Transverse colon (tissue), 4 donors: ENCODE data around the gene CENPB. TPM values are rescaled to one million over a fixed set of nuclear protein-coding genes. Genes with fewer than 3 reads are reported as not detected.

Source experiments
- DNase-seq: peaks from one replicate; pipeline ENCODE4 v3.0.0-alpha.2; 2019
- H3K27ac ChIP-seq, 4 donors: fragments of 200-600 bp; sonication (generic); 2 replicates each; pipeline ENCODE4 v1.5.1; 2016 to 2018; ENCODE audit warnings: inconsistent platforms in 4 of 4
- H3K27me3 ChIP-seq: fragments of 200-600 bp; sonication (generic); 2 replicates; pipeline ENCODE4 v1.5.1; 2017; ENCODE audit warnings: inconsistent platforms
- H3K36me3 ChIP-seq, 4 donors: fragments of 200-600 bp; sonication (generic); 2 replicates each; pipeline ENCODE4 v1.5.1; 2017 to 2019; ENCODE audit warnings: inconsistent platforms in 4 of 4
- H3K4me1 ChIP-seq, 4 donors: fragments of 200-600 bp; sonication (generic); 2 replicates each; pipeline ENCODE4 v1.5.1; 2017 to 2020; ENCODE audit warnings: inconsistent platforms in 4 of 4
- H3K4me3 ChIP-seq, 4 donors: fragments of 200-600 bp; sonication (generic); 1 replicate in 1 of 4; 2 replicates in 3 of 4; pipeline versions ENCODE4 v1.5.1 to v1.6.1; 2017 to 2019; ENCODE audit warnings: inconsistent platforms in 4 of 4
- H3K9me3 ChIP-seq, 2 donors: fragments of 200-600 bp; sonication (generic); 2 replicates each; pipeline ENCODE4 v1.5.1; 2017 to 2019; ENCODE audit warnings: inconsistent platforms in 2 of 2
- EP300 ChIP-seq: sonication (generic); formaldehyde crosslinking; IDR thresholded peaks from one replicate; pipeline ENCODE4 v1.6.1; 2017; ENCODE audit warnings: antibody characterized with exemption, low read depth
- POLR2A ChIP-seq: fragments of 450-650 bp; IDR thresholded peaks from one replicate; pipeline ENCODE4 v1.6.1; 2016; ENCODE audit warnings: antibody characterized with exemption, mild to moderate bottlenecking, moderate library complexity
- POLR2AphosphoS5 ChIP-seq, 3 donors: sonication (generic); formaldehyde crosslinking; IDR thresholded peaks; one replicate each; pipeline ENCODE4 v1.6.1; 2016; ENCODE audit warnings: antibody characterized with exemption in 3 of 3
- WGBS, 2 donors: methylation state at CpG; one replicate each; pipeline ENCODE4 v1.1.5; 2018; ENCODE audit warnings: low coverage in 1 of 2; 5-methylcytosine and 5-hydroxymethylcytosine counted together
- in situ Hi-C, 4 donors: fragments of 200-750 bp; cut with MboI; loops; one replicate each; pipeline versions ENCODE4 v1.15.0 to v1.15.1; 2017; ENCODE audit warnings: low sequenced_read_pairs in 3 of 4, low pct_ligation_motif_present in 1 of 4, low pct_unique_long_range_greater_than_20kb in 1 of 4
- intact Hi-C: fragments of 100-400 bp; cut with DNase I; formaldehyde crosslinking; loops from one replicate; pipeline ENCODE4 v1.15.1; 2023; ENCODE audit warnings: low total_unique reads
- total RNA-seq, 4 donors: library from RNA; depleted of rRNA; stranded (reverse); fragments of >200 nt; gene quantifications; one replicate each; pipeline ENCODE4 v1.1.0, GENCODE V29; 2016
- TF ChIP-seq, protein P1 (sequence below), 5 experiments: fragments of 200-600 bp in 3 of 5; fragments of 450-650 bp in 2 of 5; sonication (generic) in 3 of 5; IDR thresholded peaks; 1 replicate in 2 of 5; 2 replicates in 3 of 5; pipeline ENCODE4 v1.5.1; 2016 to 2017; ENCODE audit warnings: antibody characterized with exemption in 5 of 5, inconsistent platforms in 3 of 5, mild to moderate bottlenecking in 2 of 5, moderate library complexity in 1 of 5

The CENPB gene
- total RNA-seq, 4 donors from 2014 or later, result 66.6 to 83.1 (median 72.8) TPM

DNA sequence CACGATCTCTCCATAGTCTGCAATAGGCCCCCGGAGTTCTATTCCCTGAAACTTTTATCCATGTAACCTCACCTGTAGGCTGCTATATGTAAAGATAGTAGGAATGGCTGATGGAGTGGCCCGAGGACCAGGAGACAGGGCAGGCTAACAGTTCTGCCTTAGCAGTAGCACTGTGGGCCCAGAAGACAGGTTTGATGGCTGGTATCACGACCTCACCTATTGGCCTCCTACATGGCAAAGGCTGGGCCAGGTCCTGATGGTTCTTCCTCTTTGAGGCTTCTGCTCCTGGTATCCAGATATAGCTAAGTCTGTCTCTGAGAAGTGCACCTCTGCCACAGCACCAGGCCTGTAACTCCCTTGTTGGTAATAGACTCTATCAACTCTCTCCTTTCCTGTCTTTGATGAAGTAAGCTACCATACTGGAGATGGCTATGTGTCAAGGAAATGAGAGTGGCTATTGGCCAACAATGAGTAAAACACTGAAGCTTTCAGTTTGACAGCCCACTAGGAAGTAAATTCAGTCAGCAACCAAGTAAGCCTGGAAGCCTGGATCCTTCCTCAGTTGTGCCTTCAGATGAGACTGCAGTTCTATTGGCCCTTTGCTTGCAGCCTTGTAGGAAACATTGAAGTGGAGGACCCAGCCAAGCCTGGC is 11.0 kb downstream of the CENPB start:
- Histone ChIP-seq H3K4me1 (peaks cover 0 to 18% (median 14%) of the 10 kb centered on the region in 4 donors), H3K27ac (no peak overlapping the region), H3K4me3 (no peak overlapping the region), H3K9me3 (no peaks in the 10 kb centered on the region), H3K27me3 (peaks cover 16% of the 10 kb centered on the region), H3K36me3 (no peaks in the 10 kb centered on the region)
- 86 to 94% methylated on average over 2 to 4 of the region's 4 CpGs for WGBS, 2 donors
- TF ChIP-seq, protein P1, sequence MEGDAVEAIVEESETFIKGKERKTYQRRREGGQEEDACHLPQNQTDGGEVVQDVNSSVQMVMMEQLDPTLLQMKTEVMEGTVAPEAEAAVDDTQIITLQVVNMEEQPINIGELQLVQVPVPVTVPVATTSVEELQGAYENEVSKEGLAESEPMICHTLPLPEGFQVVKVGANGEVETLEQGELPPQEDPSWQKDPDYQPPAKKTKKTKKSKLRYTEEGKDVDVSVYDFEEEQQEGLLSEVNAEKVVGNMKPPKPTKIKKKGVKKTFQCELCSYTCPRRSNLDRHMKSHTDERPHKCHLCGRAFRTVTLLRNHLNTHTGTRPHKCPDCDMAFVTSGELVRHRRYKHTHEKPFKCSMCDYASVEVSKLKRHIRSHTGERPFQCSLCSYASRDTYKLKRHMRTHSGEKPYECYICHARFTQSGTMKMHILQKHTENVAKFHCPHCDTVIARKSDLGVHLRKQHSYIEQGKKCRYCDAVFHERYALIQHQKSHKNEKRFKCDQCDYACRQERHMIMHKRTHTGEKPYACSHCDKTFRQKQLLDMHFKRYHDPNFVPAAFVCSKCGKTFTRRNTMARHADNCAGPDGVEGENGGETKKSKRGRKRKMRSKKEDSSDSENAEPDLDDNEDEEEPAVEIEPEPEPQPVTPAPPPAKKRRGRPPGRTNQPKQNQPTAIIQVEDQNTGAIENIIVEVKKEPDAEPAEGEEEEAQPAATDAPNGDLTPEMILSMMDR (IDR thresholded peaks at IDR 0.05), result no peak
- TF ChIP-seq POLR2A (no peak), POLR2AphosphoS5 (IDR thresholded peaks at IDR 0.05) (no peak), EP300 (no peak)
- intact Hi-C loops, result no loop called here
- DNase-seq, result no peak
- in situ Hi-C loops, result no loop called here

DNA sequence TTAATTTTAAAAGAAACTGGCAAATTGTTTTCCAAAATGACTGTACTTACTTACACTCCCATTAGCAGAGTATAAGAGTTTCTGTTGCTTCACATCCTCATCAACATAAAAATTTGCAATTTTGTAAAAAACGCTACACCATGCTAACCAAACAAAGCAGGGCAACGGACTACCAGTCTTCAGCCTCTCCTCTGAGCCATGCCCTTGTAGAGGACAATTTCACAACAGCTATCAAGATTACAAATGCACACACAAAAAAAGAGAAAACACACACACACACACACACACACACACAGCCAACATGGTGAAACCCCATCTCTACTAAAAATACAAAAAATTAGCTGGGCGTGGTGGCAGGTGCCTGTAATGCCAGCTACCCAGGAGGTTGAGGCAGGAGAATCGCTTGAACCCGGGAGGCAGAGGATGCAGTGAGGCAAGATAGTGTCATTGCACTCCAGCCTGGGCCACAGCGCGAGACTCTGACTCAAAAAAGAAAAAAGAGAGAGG is 14.9 kb downstream of the CENPB start:
- Histone ChIP-seq H3K27me3 (no peaks in the 10 kb centered on the region), H3K36me3 (no peaks in the 10 kb centered on the region), H3K4me1 (peaks cover 0 to 25% (median 22%) of the 10 kb centered on the region in 4 donors), H3K9me3 (no peaks in the 10 kb centered on the region), H3K4me3 (no peak overlapping the region), H3K27ac (no peak overlapping the region)
- TF ChIP-seq EP300 (no peak), POLR2AphosphoS5 (IDR thresholded peaks at IDR 0.05) (no peak), POLR2A (no peak)
- TF ChIP-seq, protein P1 (IDR thresholded peaks at IDR 0.05), result no peak
- 83 to 84% methylated on average over 5 to 7 of the region's 7 CpGs for WGBS, 2 donors
- in situ Hi-C loops, result no loop called here
- intact Hi-C loops, result no loop called here
- DNase-seq, result no peak

DNA sequence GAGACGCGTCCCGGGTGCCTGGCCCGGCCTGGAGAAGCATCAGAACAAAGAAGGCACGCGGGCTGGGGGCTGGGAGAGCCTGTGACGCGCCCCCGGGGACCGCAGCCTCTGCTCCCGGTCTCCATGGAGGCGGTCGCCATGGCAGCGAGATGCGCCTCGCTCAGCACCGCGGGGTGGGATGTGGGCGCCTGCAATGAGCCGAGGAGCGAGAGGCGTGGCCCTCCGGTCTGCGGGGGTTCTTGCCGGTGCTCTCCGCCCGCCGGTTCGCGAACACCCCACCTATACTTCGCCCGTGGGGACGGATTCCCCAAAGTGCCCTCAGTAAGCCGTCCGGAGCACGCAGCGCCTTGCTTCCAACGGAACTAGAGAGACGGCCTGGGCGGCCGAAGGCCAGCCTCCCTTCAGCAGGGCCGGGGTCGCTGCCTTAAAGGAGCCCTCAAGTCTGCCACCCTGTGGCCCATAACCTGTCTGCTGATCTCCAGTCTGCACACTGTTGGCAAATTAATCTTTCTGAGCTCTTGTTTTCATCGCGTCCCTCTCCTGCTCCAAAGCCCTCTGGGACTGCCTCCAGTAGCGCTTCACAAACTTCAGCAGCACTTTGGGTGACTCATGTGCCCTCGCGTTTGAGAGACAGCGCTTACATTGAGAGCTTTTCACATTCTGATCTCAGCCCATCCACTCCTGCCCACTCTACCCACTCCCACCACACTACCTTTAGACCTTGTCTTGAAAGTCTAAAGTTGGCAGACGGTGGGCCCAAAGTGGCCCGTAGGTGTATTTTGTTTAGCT is 18.0 kb downstream of the CENPB start:
- peaks cover 0 to 49% (median 33%) of the 10 kb centered on the region in 4 donors for H3K4me1 ChIP-seq
- H3K27ac ChIP-seq, result peak overlapping the region; percentile 90 to 97 (median 94)
- WGBS, 2 donors, result 0 to 2% methylated on average over 3 to 49 of the region's 51 CpGs
- no peaks in the 10 kb centered on the region for H3K27me3 ChIP-seq
- in situ Hi-C loops (no loop called here), intact Hi-C loops (no loop called here)
- H3K4me3 ChIP-seq, result peak overlapping the region; percentile 54 to 72 (median 68)
- no peak for TF ChIP-seq EP300
- no peak for TF ChIP-seq POLR2AphosphoS5 (IDR thresholded peaks at IDR 0.05)
- TF ChIP-seq, protein P1 (IDR thresholded peaks at IDR 0.05), result peak; percentile 31 to 49 (median 47)
- no peak for TF ChIP-seq POLR2A
- no peaks in the 10 kb centered on the region for H3K36me3 ChIP-seq
- DNase-seq, result peak; percentile 77
- no peaks in the 10 kb centered on the region for H3K9me3 ChIP-seq
